Testis (tissue), 3 donors: ENCODE data around the gene CYP2A13. TPM values are rescaled to one million over a fixed set of nuclear protein-coding genes. Genes with fewer than 3 reads are reported as not detected.

Experiments
- DNase-seq: peaks from one replicate; pipeline ENCODE4 v3.0.0-alpha.2; 2019
- H3K27ac ChIP-seq, 2 donors: fragments of 200-600 bp; sonication (generic); one replicate each; pipeline ENCODE4 v1.5.1; 2019
- H3K27me3 ChIP-seq: fragments of 200-600 bp; sonication (generic); one replicate; pipeline ENCODE4 v1.5.1; 2019
- H3K36me3 ChIP-seq: fragments of 200-600 bp; sonication (generic); one replicate; pipeline ENCODE4 v1.5.1; 2017; ENCODE audit warnings: low read depth; ENCODE audit errors: missing control alignments
- H3K4me1 ChIP-seq: fragments of 200-600 bp; sonication (generic); one replicate; pipeline ENCODE4 v1.5.1; 2019
- H3K4me3 ChIP-seq, 2 donors: fragments of 200-600 bp; sonication (generic); one replicate each; pipeline ENCODE4 v1.5.1; 2017 to 2019
- H3K9me3 ChIP-seq: fragments of 200-600 bp; sonication (generic); one replicate; pipeline ENCODE4 v1.5.1; 2017
- POLR2A ChIP-seq: fragments of 450-650 bp; IDR thresholded peaks from one replicate; pipeline ENCODE4 v1.6.1; 2017; ENCODE audit warnings: antibody characterized with exemption, mild to moderate bottlenecking, moderate library complexity
- WGBS, 2 donors: methylation state at CpG; one replicate each; pipeline ENCODE4 v1.1.5; 2018; 5-methylcytosine and 5-hydroxymethylcytosine counted together
- intact Hi-C: fragments of 100-400 bp; cut with DNase I; formaldehyde crosslinking; loops from one replicate; pipeline ENCODE4 v1.15.1; 2023; ENCODE audit warnings: low total_unique reads
- polyA plus RNA-seq: library from polyadenylated mRNA; stranded (reverse); fragments of 350-450 nt; fragmentation: Illumina TruSeq; extraction: RNeasy Lipid Tissue Mini Kit (QIAGEN cat#74804); gene quantifications from one replicate; pipeline ENCODE4 v1.2.3, GENCODE V29; 2014; ENCODE audit warnings: low read depth, low replicate concordance; ENCODE audit not compliant: insufficient read depth
- total RNA-seq, 2 donors: library from RNA; depleted of rRNA; stranded (reverse); fragments of >200 nt; gene quantifications; one replicate each; pipeline ENCODE4 v1.2.3, GENCODE V29; 2016
- TF ChIP-seq, protein P1 (sequence below), 3 experiments: fragments of 450-650 bp in 2 of 3; fragments of 200-600 bp in 1 of 3; sonication (generic) in 1 of 3; IDR thresholded peaks; one replicate each; pipeline ENCODE4 v1.5.1; 2016 to 2019; ENCODE audit warnings: antibody characterized with exemption in 3 of 3, mild to moderate bottlenecking in 2 of 3, moderate library complexity in 1 of 3

CYP2A13 gene
- total and polyA plus RNA-seq, 3 donors from 2014 or later: 0.18 to 0.39 (median 0.31) TPM

DNA sequence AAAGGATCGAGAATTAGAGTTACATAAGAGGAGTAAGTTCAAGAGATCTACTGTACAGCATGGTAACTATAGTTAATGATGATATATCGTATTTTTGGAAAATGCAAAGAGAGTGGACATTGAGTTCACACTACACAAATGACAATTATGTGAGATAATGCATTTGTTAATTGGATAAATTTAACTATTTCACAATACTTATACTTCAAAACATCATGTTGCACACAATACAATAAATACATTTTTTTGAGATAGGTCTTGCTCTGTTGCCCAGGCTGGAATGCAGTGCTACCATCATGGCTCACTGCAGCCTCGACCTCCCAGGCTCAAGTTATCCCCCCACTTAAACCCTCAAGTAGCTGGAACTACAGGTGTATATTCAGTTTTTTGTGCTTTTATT lies 17.9 kb downstream of the CYP2A13 start:
- H3K4me1 ChIP-seq: no peaks in the 10 kb centered on the region
- H3K9me3 ChIP-seq: no peaks in the 10 kb centered on the region
- TF ChIP-seq POLR2A: no peak
- TF ChIP-seq, protein P1, sequence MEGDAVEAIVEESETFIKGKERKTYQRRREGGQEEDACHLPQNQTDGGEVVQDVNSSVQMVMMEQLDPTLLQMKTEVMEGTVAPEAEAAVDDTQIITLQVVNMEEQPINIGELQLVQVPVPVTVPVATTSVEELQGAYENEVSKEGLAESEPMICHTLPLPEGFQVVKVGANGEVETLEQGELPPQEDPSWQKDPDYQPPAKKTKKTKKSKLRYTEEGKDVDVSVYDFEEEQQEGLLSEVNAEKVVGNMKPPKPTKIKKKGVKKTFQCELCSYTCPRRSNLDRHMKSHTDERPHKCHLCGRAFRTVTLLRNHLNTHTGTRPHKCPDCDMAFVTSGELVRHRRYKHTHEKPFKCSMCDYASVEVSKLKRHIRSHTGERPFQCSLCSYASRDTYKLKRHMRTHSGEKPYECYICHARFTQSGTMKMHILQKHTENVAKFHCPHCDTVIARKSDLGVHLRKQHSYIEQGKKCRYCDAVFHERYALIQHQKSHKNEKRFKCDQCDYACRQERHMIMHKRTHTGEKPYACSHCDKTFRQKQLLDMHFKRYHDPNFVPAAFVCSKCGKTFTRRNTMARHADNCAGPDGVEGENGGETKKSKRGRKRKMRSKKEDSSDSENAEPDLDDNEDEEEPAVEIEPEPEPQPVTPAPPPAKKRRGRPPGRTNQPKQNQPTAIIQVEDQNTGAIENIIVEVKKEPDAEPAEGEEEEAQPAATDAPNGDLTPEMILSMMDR (IDR thresholded peaks at IDR 0.05): no peak
- H3K27me3 ChIP-seq: no peaks in the 10 kb centered on the region
- DNase-seq: no peak
- 80 to 88% methylated on average over 3 of the region's 3 CpGs for WGBS, 2 donors
- H3K4me3 ChIP-seq: no peak overlapping the region
- H3K36me3 ChIP-seq: no peaks in the 10 kb centered on the region
- intact Hi-C loops: no loop called here
- no peak overlapping the region for H3K27ac ChIP-seq

DNA sequence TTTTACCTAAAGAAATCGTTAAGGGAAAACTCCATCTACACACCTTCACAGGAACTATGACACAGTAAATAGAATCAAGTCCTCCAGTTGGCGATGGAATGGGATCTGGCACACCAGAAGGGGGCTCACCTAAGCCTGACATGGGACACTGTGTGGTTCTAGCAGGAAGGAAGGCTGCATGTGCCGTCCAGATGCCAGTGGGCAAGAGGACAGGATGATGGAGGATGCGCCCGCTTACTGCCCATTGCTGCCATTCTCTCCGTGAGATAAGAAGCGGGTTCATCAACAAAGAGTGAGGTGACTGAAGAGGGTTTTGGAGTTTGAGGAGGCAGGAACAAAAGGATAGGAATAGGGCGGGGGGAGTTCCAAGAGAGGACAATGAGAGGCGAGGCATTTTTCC lies 23.0 kb downstream of the CYP2A13 start:
- H3K36me3 ChIP-seq: no peaks in the 10 kb centered on the region
- DNase-seq: no peak
- H3K9me3 ChIP-seq: no peaks in the 10 kb centered on the region
- no peak overlapping the region for H3K4me3 ChIP-seq
- no peaks in the 10 kb centered on the region for H3K4me1 ChIP-seq
- WGBS, 2 donors: 90 to 91% methylated on average over 9 of the region's 9 CpGs
- intact Hi-C loops: no loop called here
- no peak for TF ChIP-seq POLR2A
- TF ChIP-seq, protein P1 (IDR thresholded peaks at IDR 0.05): no peak
- H3K27me3 ChIP-seq: no peaks in the 10 kb centered on the region
- no peak overlapping the region for H3K27ac ChIP-seq

DNA sequence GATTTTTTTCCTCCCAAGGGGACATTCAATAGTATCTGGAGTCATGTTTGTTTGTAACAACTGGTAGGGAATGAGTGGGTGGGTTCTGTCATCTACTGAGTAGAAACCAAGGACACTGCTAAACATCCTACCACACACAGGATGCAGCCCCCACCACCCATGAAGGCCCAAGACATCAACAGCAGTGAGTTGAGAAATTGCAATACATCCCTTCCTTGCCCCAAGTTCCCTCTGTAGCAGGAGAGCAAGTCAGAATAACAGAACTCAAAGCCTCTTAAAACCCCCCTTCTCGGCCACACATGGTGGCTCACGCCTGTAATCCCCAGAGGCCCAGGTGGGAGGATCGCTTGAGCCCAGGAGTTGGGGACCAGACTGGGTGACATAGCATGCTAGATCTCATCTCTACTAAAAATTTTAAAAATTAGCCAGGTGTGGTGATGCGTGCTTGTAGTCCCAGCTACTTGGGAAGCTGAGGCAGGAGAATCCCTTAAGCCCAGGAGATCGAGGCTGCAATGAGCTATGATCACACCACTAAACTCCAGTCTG lies 23.6 kb downstream of the CYP2A13 start:
- Histone ChIP-seq H3K27ac (no peak overlapping the region), H3K9me3 (no peaks in the 10 kb centered on the region), H3K27me3 (no peaks in the 10 kb centered on the region), H3K36me3 (no peaks in the 10 kb centered on the region), H3K4me3 (no peak overlapping the region), H3K4me1 (no peaks in the 10 kb centered on the region)
- no peak for TF ChIP-seq POLR2A
- TF ChIP-seq, protein P1 (IDR thresholded peaks at IDR 0.05): no peak
- 89 to 93% methylated on average over 5 of the region's 5 CpGs for WGBS, 2 donors
- no peak for DNase-seq
- intact Hi-C loops: no loop called here

DNA sequence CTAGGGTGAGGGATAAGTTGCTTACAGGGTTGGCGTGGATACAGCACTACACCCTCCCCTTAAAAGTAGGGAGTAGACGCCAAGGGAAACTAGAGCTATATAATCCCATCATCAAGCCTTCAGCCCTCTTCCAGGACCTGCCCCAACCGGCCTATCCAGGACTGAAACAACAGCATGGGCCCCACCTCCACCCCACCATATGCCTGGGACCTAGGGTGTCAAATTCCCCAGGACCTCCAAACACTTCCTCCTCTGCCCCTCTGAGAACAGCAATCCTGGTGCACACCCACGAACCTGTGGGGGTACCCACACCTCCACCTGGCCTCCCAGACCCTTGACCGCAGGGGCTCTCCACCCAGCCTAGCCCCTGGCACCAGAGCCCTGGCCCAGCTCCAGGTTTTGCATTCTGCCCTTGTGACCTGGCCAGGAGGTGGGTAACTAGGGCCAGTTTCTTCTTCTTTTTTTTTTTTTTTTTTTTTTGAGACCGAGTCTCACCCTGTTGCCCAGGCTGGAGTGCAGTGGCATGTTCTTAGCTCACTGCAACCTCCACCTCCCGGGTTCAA lies 24.6 kb downstream of the CYP2A13 start:
- TF ChIP-seq, protein P1 (IDR thresholded peaks at IDR 0.05): no peak
- TF ChIP-seq POLR2A: no peak
- 81 to 91% methylated on average over 7 of the region's 7 CpGs for WGBS, 2 donors
- Histone ChIP-seq H3K4me3 (no peak overlapping the region), H3K9me3 (no peaks in the 10 kb centered on the region), H3K4me1 (no peaks in the 10 kb centered on the region), H3K27me3 (no peaks in the 10 kb centered on the region), H3K36me3 (no peaks in the 10 kb centered on the region), H3K27ac (no peak overlapping the region)
- DNase-seq: no peak
- intact Hi-C loops: no loop called here

DNA sequence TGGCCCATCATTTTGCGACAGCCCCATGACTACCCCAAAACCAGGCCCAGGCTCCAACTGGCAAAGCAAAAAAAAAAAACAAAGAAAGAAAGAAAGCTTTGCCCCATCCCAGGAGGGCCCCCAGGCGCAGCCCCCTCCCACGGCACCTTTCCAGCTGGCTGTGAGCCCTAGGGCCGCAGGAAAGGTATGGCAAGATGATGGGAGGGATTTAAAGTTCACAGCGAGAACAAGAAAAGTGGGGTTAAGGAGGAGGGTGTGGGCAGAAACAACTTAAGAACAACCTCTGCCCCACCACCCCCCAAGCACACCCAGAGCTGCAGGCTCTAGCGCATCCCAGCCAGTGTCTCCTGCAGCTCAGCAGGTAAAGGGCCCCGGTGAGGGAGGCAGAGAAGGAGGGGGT lies 25.9 kb downstream of the CYP2A13 start, which contains the start of gene CYP2F1:
Gene CYP2F1, plus strand, starts transcription at position 301 of the 400 bp plus-strand sequence. CDS start 1,757 bp downstream, outside the sequence.
- intact Hi-C loops: no loop called here
- TF ChIP-seq, protein P1 (IDR thresholded peaks at IDR 0.05): no peak
- DNase-seq: no peak
- H3K36me3 ChIP-seq: no peaks in the 10 kb centered on the region
- no peak within 1 kb of the TSS for H3K4me3 ChIP-seq
- no peaks in the 10 kb centered on the region for H3K4me1 ChIP-seq
- no peak within 1 kb of the TSS for H3K27ac ChIP-seq
- 79 to 85% methylated on average over 7 of the region's 7 CpGs for WGBS, 2 donors
- no peaks in the 10 kb centered on the region for H3K9me3 ChIP-seq
- H3K27me3 ChIP-seq: no peaks in the 10 kb centered on the region
